K562 (cell line): ENCODE measurements around the gene SNX17. TPM values are rescaled to one million over a fixed set of nuclear protein-coding genes. Genes with fewer than 3 reads are reported as not detected.

Experiments
- HCFC1 ChIP-seq: IDR thresholded peaks from 2 replicates; pipeline ENCODE4 v1.6.1; 2012; ENCODE audit warnings: low read depth, low read length, improper control_type of control experiment
- ILF3 ChIP-seq: fragments of 450-650 bp; IDR thresholded peaks from 2 replicates; pipeline ENCODE4 v1.6.1; 2018; ENCODE audit warnings: antibody characterized with exemption, mild to moderate bottlenecking, moderate library complexity, borderline replicate concordance
- TEAD4 ChIP-seq, 2 experiments: sonication (generic) in 1 of 2; formaldehyde crosslinking in 1 of 2; IDR thresholded peaks; 2 replicates each; pipeline versions ENCODE4 v1.6.1 to v1.8.0; 2012 to 2022; ENCODE audit warnings: borderline replicate concordance in 1 of 2, inconsistent platforms in 1 of 2, low read length in 1 of 2, mild to moderate bottlenecking in 1 of 2, missing genetic modification reagents in 1 of 2
- TGIF2 ChIP-seq: sonication (generic); formaldehyde crosslinking; IDR thresholded peaks from 2 replicates; pipeline ENCODE4 v1.8.1; 2022; ENCODE audit warnings: mild to moderate bottlenecking, missing genetic modification reagents, moderate library complexity
- polyA plus RNA-seq, 8 experiments: library from polyadenylated mRNA; depleted of rRNA in 4 of 8; stranded (reverse) in 5 of 8; unstranded in 3 of 8; fragments of >200 nt; fragmentation: Nextera tagmentation in 2 of 8; fragmentation: Illumina TruSeq in 1 of 8; extraction: Ambion mirVana in 2 of 8; extraction: Trizol in 1 of 8; gene quantifications; 2 replicates each; pipeline versions ENCODE4 v1.2.1 to v1.2.3, GENCODE V29; 2011 to 2014; ENCODE audit warnings: inconsistent platforms in 1 of 8, missing spikeins in 1 of 8
- total RNA-seq, 7 experiments: library from RNA; depleted of rRNA in 6 of 7; stranded (reverse); fragments of >200 nt in 6 of 7; fragmentation: Illumina TruSeq in 2 of 7; extraction: Trizol in 2 of 7; gene quantifications; 2 replicates each; pipeline versions ENCODE4 v1.2.1 to v1.2.3, GENCODE V29; 2011 to 2021; ENCODE audit warnings: low replicate concordance in 1 of 7
- TF ChIP-seq, protein P1 (sequence below), 2 experiments: fragments of 450-650 bp; IDR thresholded peaks; 2 replicates each; pipeline ENCODE4 v1.6.1; 2018; ENCODE audit warnings: mild to moderate bottlenecking in 2 of 2, low read depth in 1 of 2; ENCODE audit not compliant: partially characterized antibody in 2 of 2
- TF ChIP-seq, protein P2 (sequence below): sonication (generic); formaldehyde crosslinking; IDR thresholded peaks from 2 replicates; pipeline ENCODE4 v1.8.0; 2022; ENCODE audit warnings: missing genetic modification reagents, mild to moderate bottlenecking, borderline replicate concordance
- TF ChIP-seq, protein P3 (sequence below), 2 experiments: IDR thresholded peaks; 2 replicates each; pipeline ENCODE4 v1.6.1; 2011; ENCODE audit warnings: borderline replicate concordance in 1 of 2, control low read depth in 1 of 2, low read depth in 1 of 2, low read length in 1 of 2, mild to moderate bottlenecking in 1 of 2, mixed read lengths in 1 of 2, moderate library complexity in 1 of 2; ENCODE audit not compliant: insufficient read depth in 1 of 2, insufficient read length in 1 of 2, poor library complexity in 1 of 2, severe bottlenecking in 1 of 2; ENCODE audit errors: extremely low read depth in 1 of 2

The SNX17 gene
- total and polyA plus RNA-seq, 9 of the 15 experiments (the other 6 are each of a cell fraction or from before 2014, with no cell fraction given): 3.0 to 75.7 (median 54.6) TPM

DNA sequence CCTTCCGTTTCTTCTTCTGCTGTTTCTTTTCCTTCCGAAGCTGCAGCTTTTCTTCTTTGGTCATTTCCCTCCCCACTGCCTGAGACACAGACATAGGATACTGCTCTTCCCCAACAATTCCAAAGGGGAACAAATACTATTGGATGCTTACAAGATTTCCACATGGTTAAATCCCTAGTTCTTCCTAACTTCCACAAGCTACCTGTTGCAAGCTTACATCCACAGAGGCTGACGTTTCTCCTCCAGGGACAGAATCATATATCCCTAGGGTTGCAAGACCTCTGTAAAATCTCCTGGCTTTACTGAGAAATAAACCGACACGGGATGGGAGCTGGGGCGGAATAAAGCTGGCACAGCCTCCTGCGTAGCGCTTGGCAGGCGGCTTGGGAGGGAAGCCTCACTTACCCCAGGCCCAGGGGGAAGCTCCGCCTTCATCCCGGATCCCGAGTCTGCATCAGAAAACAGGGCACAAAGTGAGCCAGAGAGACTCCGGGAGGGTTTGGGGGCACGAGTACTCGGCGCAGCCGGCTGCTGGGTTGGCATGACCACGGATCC lies 868 bp upstream of the SNX17 start (continued):
- TF ChIP-seq, protein P1, sequence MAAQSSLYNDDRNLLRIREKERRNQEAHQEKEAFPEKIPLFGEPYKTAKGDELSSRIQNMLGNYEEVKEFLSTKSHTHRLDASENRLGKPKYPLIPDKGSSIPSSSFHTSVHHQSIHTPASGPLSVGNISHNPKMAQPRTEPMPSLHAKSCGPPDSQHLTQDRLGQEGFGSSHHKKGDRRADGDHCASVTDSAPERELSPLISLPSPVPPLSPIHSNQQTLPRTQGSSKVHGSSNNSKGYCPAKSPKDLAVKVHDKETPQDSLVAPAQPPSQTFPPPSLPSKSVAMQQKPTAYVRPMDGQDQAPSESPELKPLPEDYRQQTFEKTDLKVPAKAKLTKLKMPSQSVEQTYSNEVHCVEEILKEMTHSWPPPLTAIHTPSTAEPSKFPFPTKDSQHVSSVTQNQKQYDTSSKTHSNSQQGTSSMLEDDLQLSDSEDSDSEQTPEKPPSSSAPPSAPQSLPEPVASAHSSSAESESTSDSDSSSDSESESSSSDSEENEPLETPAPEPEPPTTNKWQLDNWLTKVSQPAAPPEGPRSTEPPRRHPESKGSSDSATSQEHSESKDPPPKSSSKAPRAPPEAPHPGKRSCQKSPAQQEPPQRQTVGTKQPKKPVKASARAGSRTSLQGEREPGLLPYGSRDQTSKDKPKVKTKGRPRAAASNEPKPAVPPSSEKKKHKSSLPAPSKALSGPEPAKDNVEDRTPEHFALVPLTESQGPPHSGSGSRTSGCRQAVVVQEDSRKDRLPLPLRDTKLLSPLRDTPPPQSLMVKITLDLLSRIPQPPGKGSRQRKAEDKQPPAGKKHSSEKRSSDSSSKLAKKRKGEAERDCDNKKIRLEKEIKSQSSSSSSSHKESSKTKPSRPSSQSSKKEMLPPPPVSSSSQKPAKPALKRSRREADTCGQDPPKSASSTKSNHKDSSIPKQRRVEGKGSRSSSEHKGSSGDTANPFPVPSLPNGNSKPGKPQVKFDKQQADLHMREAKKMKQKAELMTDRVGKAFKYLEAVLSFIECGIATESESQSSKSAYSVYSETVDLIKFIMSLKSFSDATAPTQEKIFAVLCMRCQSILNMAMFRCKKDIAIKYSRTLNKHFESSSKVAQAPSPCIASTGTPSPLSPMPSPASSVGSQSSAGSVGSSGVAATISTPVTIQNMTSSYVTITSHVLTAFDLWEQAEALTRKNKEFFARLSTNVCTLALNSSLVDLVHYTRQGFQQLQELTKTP (IDR thresholded peaks at IDR 0.05; ENCODE audit: low read depth in 1 of 2, partially characterized antibody in 2 of 2): no peak
- TF ChIP-seq ILF3 (no peak), HCFC1 (no peak), TGIF2 (CRISPR knock-in tag) (0 out of 2 replicates have a peak, but pooled peaks have one; percentile 46), TEAD4 (IDR thresholded peaks at IDR 0.05; ENCODE audit: low read length) (no peak), TEAD4 (CRISPR knock-in tag; IDR thresholded peaks at IDR 0.05; ENCODE audit: borderline replicate concordance) (peak; percentile 85; the same call in 1 of the 2 replicates)
- TF ChIP-seq, protein P2, sequence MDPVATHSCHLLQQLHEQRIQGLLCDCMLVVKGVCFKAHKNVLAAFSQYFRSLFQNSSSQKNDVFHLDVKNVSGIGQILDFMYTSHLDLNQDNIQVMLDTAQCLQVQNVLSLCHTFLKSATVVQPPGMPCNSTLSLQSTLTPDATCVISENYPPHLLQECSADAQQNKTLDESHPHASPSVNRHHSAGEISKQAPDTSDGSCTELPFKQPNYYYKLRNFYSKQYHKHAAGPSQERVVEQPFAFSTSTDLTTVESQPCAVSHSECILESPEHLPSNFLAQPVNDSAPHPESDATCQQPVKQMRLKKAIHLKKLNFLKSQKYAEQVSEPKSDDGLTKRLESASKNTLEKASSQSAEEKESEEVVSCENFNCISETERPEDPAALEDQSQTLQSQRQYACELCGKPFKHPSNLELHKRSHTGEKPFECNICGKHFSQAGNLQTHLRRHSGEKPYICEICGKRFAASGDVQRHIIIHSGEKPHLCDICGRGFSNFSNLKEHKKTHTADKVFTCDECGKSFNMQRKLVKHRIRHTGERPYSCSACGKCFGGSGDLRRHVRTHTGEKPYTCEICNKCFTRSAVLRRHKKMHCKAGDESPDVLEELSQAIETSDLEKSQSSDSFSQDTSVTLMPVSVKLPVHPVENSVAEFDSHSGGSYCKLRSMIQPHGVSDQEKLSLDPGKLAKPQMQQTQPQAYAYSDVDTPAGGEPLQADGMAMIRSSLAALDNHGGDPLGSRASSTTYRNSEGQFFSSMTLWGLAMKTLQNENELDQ: no peak
- TF ChIP-seq, protein P3, sequence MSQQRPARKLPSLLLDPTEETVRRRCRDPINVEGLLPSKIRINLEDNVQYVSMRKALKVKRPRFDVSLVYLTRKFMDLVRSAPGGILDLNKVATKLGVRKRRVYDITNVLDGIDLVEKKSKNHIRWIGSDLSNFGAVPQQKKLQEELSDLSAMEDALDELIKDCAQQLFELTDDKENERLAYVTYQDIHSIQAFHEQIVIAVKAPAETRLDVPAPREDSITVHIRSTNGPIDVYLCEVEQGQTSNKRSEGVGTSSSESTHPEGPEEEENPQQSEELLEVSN (IDR thresholded peaks at IDR 0.05; ENCODE audit: borderline replicate concordance in 1 of 2, extremely low read depth in 1 of 2, insufficient read depth in 1 of 2, insufficient read length in 1 of 2, low read depth in 1 of 2, low read length in 1 of 2, poor library complexity in 1 of 2, severe bottlenecking in 1 of 2): peak in 1 of 2 experiments; percentile 12
